ENCODE results near the gene MED9. TPM values are rescaled to one million over a fixed set of nuclear protein-coding genes. Genes with fewer than 3 reads are reported as not detected.

MED9 gene
- total and polyA plus RNA-seq, 2 donors (not counting 3 experiments of a cell fraction or from before 2014, with no cell fraction given) = 15.1 to 18.2 TPM

- no peaks in the 10 kb centered on the region for H3K79me2 ChIP-seq (ENCODE audit: control insufficient read depth, insufficient read depth, low read length)
These were observed 57.2 kb downstream of the MED9 start for GRCh38 chr17:17533901-17534441.

More at GRCh38 chr17:17533901-17534441, 57.2 kb downstream of the MED9 start:
- ChIA-PET POLR2A (no interaction called here), CTCF (no interaction called here)
- Histone ChIP-seq H3K27me3 (ENCODE audit: control insufficient read depth in 2 of 2, insufficient read depth in 2 of 2, low read length in 2 of 2) (no peaks in the 10 kb centered on the region), H3K4me1 (ENCODE audit: control insufficient read depth, extremely low read depth, insufficient read depth, low read length) (no peaks in the 10 kb centered on the region), H3K9ac (replicated peaks; ENCODE audit: extremely low read depth, insufficient read depth, low read length) (no peak overlapping the region), H4K20me1 (replicated peaks; ENCODE audit: control insufficient read depth, extremely low read depth, insufficient read depth, low read length) (no peaks in the 10 kb centered on the region), H3K9me1 (replicated peaks; ENCODE audit: control insufficient read depth, extremely low read depth, insufficient read depth, low read length) (no peaks in the 10 kb centered on the region), H3K4me3 (replicated peaks in 1 of 3; ENCODE audit: insufficient read depth in 1 of 3, low read depth in 1 of 3, low read length in 3 of 3) (no peak overlapping the region), H3K36me3 (ENCODE audit: control insufficient read depth in 2 of 2, extremely low read depth in 1 of 2, insufficient read depth in 2 of 2, low read length in 2 of 2) (no peaks in the 10 kb centered on the region), H3K9me3 (replicated peaks; ENCODE audit: control insufficient read depth, insufficient read depth, low read length) (no peaks in the 10 kb centered on the region), H3K4me2 (ENCODE audit: insufficient read depth, low read length) (no peak overlapping the region), H2AFZ (ENCODE audit: low read depth, low read length) (no peak overlapping the region), H3K27ac (ENCODE audit: insufficient read depth, low read depth, low read length) (no peak overlapping the region)
- FAIRE-seq (no peak), DNase-seq (ENCODE audit: low read depth, low spot score) (no peak)
- intact Hi-C loops (cut with micrococcal nuclease) = no loop called here
- BruUV-seq (replicated peaks) = no TSS peak
- no peak for TF ChIP-seq JUN (IDR thresholded peaks at IDR 0.05; ENCODE audit: borderline replicate concordance, insufficient read depth, insufficient read length, low read depth)
- no peak for TF ChIP-seq POLR2A (IDR thresholded peaks at IDR 0.05; ENCODE audit: low read depth, low read length)
- no peak for TF ChIP-seq CTCF (IDR thresholded peaks at IDR 0.05; ENCODE audit: extremely low read depth in 1 of 2, insufficient read depth in 1 of 2, low read depth in 1 of 2, low read length in 2 of 2)
- TF ChIP-seq FOS (IDR thresholded peaks at IDR 0.05; ENCODE audit: borderline replicate concordance, insufficient read depth, low read length) = no peak
- dilution Hi-C loops (cut with MboI; ENCODE audit: extremely low pct_ligation_motif_present, low sequenced_read_pairs) = no loop called here

Measured in endothelial cell of umbilical vein (primary cell).